Psoas muscle (tissue), 8 donors: ENCODE measurements around the gene GRIA3. TPM values are rescaled to one million over a fixed set of nuclear protein-coding genes. Genes with fewer than 3 reads are reported as not detected.

Experiments used
- ATAC-seq, 4 donors: fragments of 200-7000 bp; cut with Tn5 transposase; one replicate each; pipeline ENCODE4 v1.9.1; 2020; ENCODE audit warnings: moderate library complexity in 3 of 4, mild to moderate bottlenecking in 2 of 4
- DNase-seq, 2 donors: peaks; one replicate each; pipeline ENCODE4 v3.0.0-alpha.2; 2020
- H3K27ac ChIP-seq: fragments of 200-600 bp; one replicate; pipeline ENCODE4 v1.8.0; 2022
- H3K27me3 ChIP-seq, 3 donors: fragments of 200-600 bp in 1 of 3; one replicate each; pipeline versions ENCODE4 v1.6.1 to v1.8.0; 2013 to 2022; ENCODE audit warnings: low read length in 2 of 3, mild to moderate bottlenecking in 2 of 3, moderate library complexity in 1 of 3; ENCODE audit not compliant: insufficient read depth in 3 of 3
- H3K36me3 ChIP-seq, 2 donors: fragments of 200-600 bp in 1 of 2; one replicate each; pipeline versions ENCODE4 v1.6.1 to v1.8.0; 2013 to 2022; ENCODE audit warnings: low read depth in 1 of 2, mild to moderate bottlenecking in 1 of 2, moderate library complexity in 1 of 2; ENCODE audit not compliant: insufficient read depth in 1 of 2
- H3K4me1 ChIP-seq: fragments of 200-600 bp; one replicate; pipeline ENCODE4 v1.8.0; 2022
- H3K4me3 ChIP-seq: fragments of 200-600 bp; one replicate; pipeline ENCODE4 v1.8.0; 2022; ENCODE audit warnings: mild to moderate bottlenecking
- H3K9me3 ChIP-seq: fragments of 200-600 bp; one replicate; pipeline ENCODE4 v1.8.0; 2022
- CTCF ChIP-seq: fragments of 200-600 bp; IDR thresholded peaks from one replicate; pipeline ENCODE4 v1.8.0; 2022; ENCODE audit warnings: antibody characterized with exemption
- WGBS, 3 donors: extraction: QIAGEN DNeasy Blood & Tissue Kit; methylation state at CpG; one replicate each; pipeline versions ENCODE4 v1.1.6 to v1.1.7; 2013; 5-methylcytosine and 5-hydroxymethylcytosine counted together
- intact Hi-C, 2 donors: fragments of 100-400 bp; cut with DNase I; formaldehyde crosslinking; loops; one replicate each; pipeline versions ENCODE4 v1.11.0 to v1.14.2; 2022
- polyA plus RNA-seq, 3 donors: library from polyadenylated mRNA; stranded (reverse); fragments of 200-250 nt; gene quantifications; one replicate each; pipeline ENCODE4 v1.2.3, GENCODE V29; 2013
- total RNA-seq, 4 donors: library from RNA; stranded (reverse); fragmentation: NEBNext Ultra II Directional in 2 of 4; extraction: Animal tissue kit (Norgen Biotek cat#: 25700) in 2 of 4; gene quantifications; one replicate each; pipeline versions ENCODE4 v1.2.1 to v1.2.4, GENCODE V29; 2021 to 2023
- donor health status: healthy with polysubstance abuse.
- donor health status: DM: no; HTN: no; CAD: no; lungs with moderate emphysema.
- donor health status: Bipolar disorder and iron deficiency.
- donor health status: healthy.
- donor health status: DM: yes; HTN: yes; CAD: no.
- donor health status: DM: no; HTN: no; CAD: no.
- donor health status: DM: no; HTN: no; CAD: no.
- donor health status: DM: yes; HTN: yes; CAD: no.

The GRIA3 gene
- total and polyA plus RNA-seq, 7 donors: 0.03 to 0.32 (median 0.21) TPM; not detected in 1

- H3K27ac ChIP-seq: no peak overlapping the region
- no peak for TF ChIP-seq CTCF
- ATAC-seq: no peak
- no peaks in the 10 kb centered on the region for H3K9me3 ChIP-seq
- no peak for DNase-seq
- intact Hi-C loops: no loop called here
- no peaks in the 10 kb centered on the region for H3K36me3 ChIP-seq
- WGBS, 3 donors: 56 to 86% (median 83%) methylated on average over 5 of the region's 5 CpGs
- H3K4me1 ChIP-seq: no peaks in the 10 kb centered on the region
- H3K27me3 ChIP-seq: no peaks in the 10 kb centered on the region
- no peak overlapping the region for H3K4me3 ChIP-seq
Measured at GRCh38 chrX:123442764-123443163, 258.7 kb downstream of the GRIA3 start.

- Histone ChIP-seq H3K27ac (no peak overlapping the region), H3K9me3 (no peaks in the 10 kb centered on the region), H3K4me1 (no peaks in the 10 kb centered on the region), H3K36me3 (no peaks in the 10 kb centered on the region), H3K27me3 (no peaks in the 10 kb centered on the region), H3K4me3 (no peak overlapping the region)
- intact Hi-C loops: no loop called here
- no peak for DNase-seq
- TF ChIP-seq CTCF: no peak
- no peak for ATAC-seq
- WGBS, 3 donors: 61 to 66% (median 61%) methylated on average over 3 of the region's 3 CpGs
Measured at GRCh38 chrX:123447506-123447905, 263.4 kb downstream of the GRIA3 start.

- Histone ChIP-seq H3K4me3 (no peak overlapping the region), H3K36me3 (no peaks in the 10 kb centered on the region), H3K4me1 (no peaks in the 10 kb centered on the region), H3K27me3 (no peaks in the 10 kb centered on the region), H3K27ac (no peak overlapping the region), H3K9me3 (no peaks in the 10 kb centered on the region)
- DNase-seq (no peak), ATAC-seq (no peak)
- intact Hi-C loops: no loop called here
- TF ChIP-seq CTCF: no peak
- 28 to 39% (median 36%) methylated on average over 4 of the region's 4 CpGs for WGBS, 3 donors
Measured at GRCh38 chrX:123449335-123449734, 265.3 kb downstream of the GRIA3 start.

GRCh38 chrX:123450222-123450621 lies 266.1 kb downstream of the GRIA3 start:
- Histone ChIP-seq H3K27ac (no peak overlapping the region), H3K4me1 (no peaks in the 10 kb centered on the region), H3K27me3 (no peaks in the 10 kb centered on the region), H3K9me3 (no peaks in the 10 kb centered on the region), H3K36me3 (no peaks in the 10 kb centered on the region), H3K4me3 (no peak overlapping the region)
- intact Hi-C loops: no loop called here
- no peak for ATAC-seq
- no peak for DNase-seq
- WGBS, 3 donors: 41 to 58% (median 57%) methylated on average over 3 of the region's 3 CpGs
- no peak for TF ChIP-seq CTCF

- Histone ChIP-seq H3K27ac (no peak overlapping the region), H3K9me3 (no peaks in the 10 kb centered on the region), H3K4me3 (no peak overlapping the region), H3K36me3 (no peaks in the 10 kb centered on the region), H3K27me3 (no peaks in the 10 kb centered on the region), H3K4me1 (no peaks in the 10 kb centered on the region)
- intact Hi-C loops: no loop called here
- TF ChIP-seq CTCF: no peak
- DNase-seq: no peak
- no peak for ATAC-seq
- WGBS, 3 donors: 63 to 86% (median 71%) methylated on average over 1 of the region's 1 CpG
Measured at GRCh38 chrX:123454712-123455431, 270.8 kb downstream of the GRIA3 start.
